Skeletal muscle tissue (tissue), 4 donors: ENCODE data around the gene C1orf105. TPM values are rescaled to one million over a fixed set of nuclear protein-coding genes. Genes with fewer than 3 reads are reported as not detected.

ENCODE experiments used
- H3K27ac ChIP-seq: one replicate; pipeline ENCODE4 v1.7.0; 2013; ENCODE audit warnings: mild to moderate bottlenecking, low read depth, low read length, inconsistent platforms
- H3K27me3 ChIP-seq, 3 donors: one replicate each; pipeline ENCODE4 v1.7.0; 2013; ENCODE audit warnings: low read length in 3 of 3; ENCODE audit not compliant: control insufficient read depth in 3 of 3, insufficient read depth in 3 of 3
- H3K36me3 ChIP-seq, 3 donors: one replicate each; pipeline ENCODE4 v1.7.0; 2013; ENCODE audit warnings: low read length in 3 of 3; ENCODE audit not compliant: control insufficient read depth in 3 of 3, insufficient read depth in 3 of 3
- H3K4me1 ChIP-seq, 3 donors: one replicate each; pipeline ENCODE4 v1.7.0; 2013; ENCODE audit warnings: low read length in 3 of 3, mild to moderate bottlenecking in 3 of 3; ENCODE audit not compliant: control insufficient read depth in 3 of 3, insufficient read depth in 3 of 3
- H3K4me3 ChIP-seq, 3 donors: one replicate each; pipeline ENCODE4 v1.7.0; 2013; ENCODE audit warnings: low read length in 3 of 3
- H3K9ac ChIP-seq, 3 donors: one replicate each; pipeline ENCODE4 v1.7.0; 2013; ENCODE audit warnings: low read length in 3 of 3, mild to moderate bottlenecking in 3 of 3, moderate library complexity in 2 of 3, low read depth in 1 of 3
- H3K9me3 ChIP-seq, 3 donors: one replicate each; pipeline ENCODE4 v1.7.0; 2013; ENCODE audit warnings: low read length in 3 of 3; ENCODE audit not compliant: control insufficient read depth in 3 of 3
- total RNA-seq: library from RNA; depleted of rRNA; stranded (reverse); fragments of >200 nt; gene quantifications from one replicate; pipeline ENCODE4 v1.2.3, GENCODE V29; 2014
- donor health status: Osteomylitis.

Gene C1orf105
- total RNA-seq, 1 donor from 2014 or later = 44.4 TPM

DNA sequence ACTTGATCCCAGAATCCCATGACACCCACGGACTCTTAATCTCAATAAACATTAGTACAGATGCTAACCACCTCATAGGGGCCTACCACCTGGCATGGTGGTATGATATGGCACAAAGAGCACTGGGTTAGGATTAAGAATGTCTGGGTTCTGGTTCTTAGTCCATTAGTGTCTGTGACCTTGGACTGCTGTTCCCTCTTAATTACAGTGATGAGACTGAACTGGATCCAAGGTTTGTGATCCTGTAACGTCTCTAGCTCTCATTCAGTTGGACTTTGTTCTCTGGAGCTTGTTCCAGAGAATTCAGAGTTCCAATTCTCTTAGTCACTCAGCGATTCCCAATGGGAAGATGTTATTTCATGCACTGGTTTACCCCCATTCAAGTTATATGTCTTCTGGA, 47.0 kb downstream of the C1orf105 start:
- Histone ChIP-seq H3K9ac (no peak overlapping the region), H3K9me3 (no peaks in the 10 kb centered on the region), H3K4me1 (peaks cover 4 to 11% (median 5%) of the 10 kb centered on the region in 3 donors), H3K27ac (no peak overlapping the region), H3K27me3 (no peaks in the 10 kb centered on the region), H3K36me3 (no peaks in the 10 kb centered on the region), H3K4me3 (no peak overlapping the region)

- no peak overlapping the region for H3K27ac ChIP-seq
- H3K4me3 ChIP-seq = no peak overlapping the region
- H3K27me3 ChIP-seq = no peaks in the 10 kb centered on the region
- H3K4me1 ChIP-seq = peaks cover 4 to 11% (median 5%) of the 10 kb centered on the region in 3 donors
- no peaks in the 10 kb centered on the region for H3K9me3 ChIP-seq
- H3K9ac ChIP-seq = no peak overlapping the region
- H3K36me3 ChIP-seq = no peaks in the 10 kb centered on the region
These were observed 47.8 kb downstream of the C1orf105 start for GRCh38 chr1:172468296-172468695.

- Histone ChIP-seq H3K36me3 (no peaks in the 10 kb centered on the region), H3K4me3 (no peak overlapping the region), H3K4me1 (peaks cover 4 to 11% (median 5%) of the 10 kb centered on the region in 3 donors), H3K9ac (no peak overlapping the region), H3K9me3 (no peaks in the 10 kb centered on the region), H3K27ac (no peak overlapping the region), H3K27me3 (no peaks in the 10 kb centered on the region)
These were observed 49.2 kb downstream of the C1orf105 start for GRCh38 chr1:172469717-172470116.

DNA sequence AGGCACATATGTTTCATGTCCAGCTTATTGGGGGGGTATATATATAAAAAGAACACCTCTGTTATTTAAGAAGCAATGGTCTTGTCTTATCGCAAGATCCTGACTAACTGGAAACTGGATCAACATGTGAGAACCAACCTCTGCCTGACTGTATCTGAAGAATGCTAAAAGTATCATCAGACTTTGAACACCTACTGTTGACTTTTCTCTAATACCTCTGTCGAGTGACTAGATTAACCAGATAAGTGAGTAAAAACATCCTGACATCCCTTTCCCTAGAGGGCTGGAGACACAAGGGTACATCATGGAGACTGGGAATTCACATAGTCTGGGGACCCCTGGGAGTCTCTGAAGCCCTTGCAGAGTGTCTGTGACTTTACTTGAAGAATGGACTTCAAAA, 49.7 kb downstream of the C1orf105 start:
- Histone ChIP-seq H3K27me3 (no peaks in the 10 kb centered on the region), H3K4me3 (no peak overlapping the region), H3K4me1 (peaks cover 4 to 11% (median 5%) of the 10 kb centered on the region in 3 donors), H3K27ac (no peak overlapping the region), H3K36me3 (no peaks in the 10 kb centered on the region), H3K9me3 (no peaks in the 10 kb centered on the region), H3K9ac (no peak overlapping the region)

- Histone ChIP-seq H3K9ac (no peak overlapping the region), H3K27me3 (no peaks in the 10 kb centered on the region), H3K36me3 (no peaks in the 10 kb centered on the region), H3K27ac (no peak overlapping the region), H3K4me1 (no peaks in the 10 kb centered on the region), H3K9me3 (no peaks in the 10 kb centered on the region), H3K4me3 (no peak overlapping the region)
These were observed 51.2 kb downstream of the C1orf105 start for GRCh38 chr1:172471666-172472065.

DNA sequence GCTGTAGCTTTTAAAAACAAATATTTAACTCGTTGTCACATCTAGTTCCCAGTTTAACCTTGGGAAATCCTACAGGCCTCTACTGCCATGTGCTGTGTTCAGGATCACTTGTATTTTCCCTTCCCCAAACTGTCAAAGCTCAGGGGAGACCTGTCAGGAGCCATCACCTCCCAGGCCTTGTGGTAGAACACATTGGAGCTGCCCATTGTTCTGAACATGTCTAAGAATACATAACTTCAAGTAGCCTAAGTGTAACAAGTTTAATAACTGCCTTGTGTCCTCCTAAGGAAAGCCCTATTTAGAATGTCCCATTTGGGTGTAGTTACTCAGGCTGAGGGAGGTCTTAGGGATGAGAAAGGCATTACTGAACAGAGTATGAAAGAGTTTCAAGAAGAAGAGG, 52.0 kb downstream of the C1orf105 start:
- H3K36me3 ChIP-seq = no peaks in the 10 kb centered on the region

DNA sequence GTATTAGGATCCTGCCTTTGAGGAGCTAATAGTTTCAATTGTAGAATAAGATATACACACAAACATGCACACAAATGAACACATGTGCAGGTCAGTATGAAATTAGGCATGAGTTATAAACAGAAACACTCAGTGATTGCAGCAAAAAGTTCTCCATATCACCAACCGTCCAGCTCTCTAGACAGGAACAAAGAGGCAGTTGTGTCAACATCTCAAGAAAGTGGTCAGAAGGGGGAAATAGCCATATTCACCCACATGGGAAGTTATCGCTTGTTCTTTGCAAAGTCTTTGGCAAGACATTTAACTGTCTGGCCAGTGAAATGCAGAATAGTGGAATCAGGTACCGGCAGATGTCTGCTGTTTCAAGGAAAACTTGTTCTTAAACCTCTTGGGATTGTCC, 52.8 kb downstream of the C1orf105 start:
- H3K9ac ChIP-seq = no peak overlapping the region

More for the DNA sequence above, 52.0 kb downstream of the C1orf105 start:
- H3K9ac ChIP-seq = no peak overlapping the region
- no peak overlapping the region for H3K4me3 ChIP-seq
- no peak overlapping the region for H3K27ac ChIP-seq
- no peaks in the 10 kb centered on the region for H3K4me1 ChIP-seq
- H3K9me3 ChIP-seq = no peaks in the 10 kb centered on the region
- H3K27me3 ChIP-seq = no peaks in the 10 kb centered on the region

DNA sequence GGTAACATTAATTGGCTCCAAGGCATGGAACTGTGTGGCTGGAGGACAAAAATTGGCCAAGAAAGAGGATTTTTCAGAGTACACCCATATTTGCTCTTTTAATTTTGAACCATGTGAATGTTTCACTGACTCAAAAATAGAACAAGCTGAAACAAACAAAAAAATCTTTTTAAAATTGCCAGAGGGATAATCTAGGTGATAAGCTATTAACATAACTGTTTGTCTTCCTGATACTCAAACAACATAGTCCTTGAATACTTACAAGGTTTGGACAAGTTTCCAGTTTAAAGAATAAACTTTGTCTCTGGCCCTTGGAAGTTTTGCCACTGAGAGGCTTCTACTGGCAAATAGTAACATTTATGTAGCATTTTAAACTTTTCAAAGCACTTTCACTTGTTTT, 53.4 kb downstream of the C1orf105 start:
- H3K4me3 ChIP-seq = no peak overlapping the region
- H3K36me3 ChIP-seq = no peaks in the 10 kb centered on the region
- H3K27me3 ChIP-seq = no peaks in the 10 kb centered on the region
- no peak overlapping the region for H3K9ac ChIP-seq
- no peaks in the 10 kb centered on the region for H3K9me3 ChIP-seq
- H3K27ac ChIP-seq = no peak overlapping the region
- no peaks in the 10 kb centered on the region for H3K4me1 ChIP-seq

More for the DNA sequence above, 52.8 kb downstream of the C1orf105 start:
- Histone ChIP-seq H3K27ac (no peak overlapping the region), H3K36me3 (no peaks in the 10 kb centered on the region), H3K9me3 (no peaks in the 10 kb centered on the region), H3K4me1 (no peaks in the 10 kb centered on the region), H3K27me3 (no peaks in the 10 kb centered on the region), H3K4me3 (no peak overlapping the region)

- Histone ChIP-seq H3K36me3 (no peaks in the 10 kb centered on the region), H3K27me3 (no peaks in the 10 kb centered on the region), H3K4me3 (no peak overlapping the region), H3K9ac (no peak overlapping the region), H3K4me1 (no peaks in the 10 kb centered on the region), H3K27ac (no peak overlapping the region), H3K9me3 (no peaks in the 10 kb centered on the region)
These were observed 55.8 kb downstream of the C1orf105 start for GRCh38 chr1:172476218-172476811.

DNA sequence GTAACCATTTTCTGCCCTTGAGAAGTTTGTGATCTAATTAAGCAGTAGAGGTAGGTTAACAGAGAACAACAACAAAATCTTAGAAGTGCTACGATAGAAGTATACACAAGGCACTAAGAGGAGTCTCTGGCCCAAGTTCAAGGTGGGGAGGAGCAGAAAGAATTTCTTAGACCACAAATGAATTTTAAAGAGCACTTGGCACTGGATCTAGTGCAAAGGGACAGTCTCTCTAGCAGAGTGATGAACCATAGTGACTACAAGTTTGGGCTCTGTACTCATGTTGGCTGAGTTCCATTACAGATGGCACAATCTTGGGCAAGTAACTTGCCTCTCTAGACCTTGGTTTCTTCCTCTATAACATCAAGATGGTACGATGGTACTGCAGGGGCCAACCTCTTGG, 56.7 kb downstream of the C1orf105 start:
- Histone ChIP-seq H3K36me3 (no peaks in the 10 kb centered on the region), H3K27ac (no peak overlapping the region), H3K27me3 (no peaks in the 10 kb centered on the region), H3K9me3 (no peaks in the 10 kb centered on the region), H3K4me1 (no peaks in the 10 kb centered on the region), H3K9ac (no peak overlapping the region), H3K4me3 (no peak overlapping the region)
